AG09309 (cell line): ENCODE results near the gene GON7.

Experiments
- DNase-seq: peaks from one replicate; pipeline ENCODE4 v3.0.0-alpha.2; 2010; ENCODE audit warnings: low read depth
- H3K4me3 ChIP-seq: 2 replicates; pipeline ENCODE4 v1.5.1; 2011; ENCODE audit warnings: mild to moderate bottlenecking, low read depth, low read length, moderate library complexity; ENCODE audit not compliant: control insufficient read depth
- CTCF ChIP-seq: IDR thresholded peaks from 2 replicates; pipeline ENCODE4 v1.5.1; 2011; ENCODE audit warnings: mild to moderate bottlenecking, low read depth, low read length, inconsistent platforms; ENCODE audit not compliant: insufficient read depth, control insufficient read depth; ENCODE audit errors: missing control alignments

Gene GON7

GRCh38 chr14:93206793-93207467 lies at the start of gene GON7, which contains the start of gene UBR7:
Gene GON7, minus strand, starts transcription at chr14:93207065. Its CDS starts 28 bp downstream, at chr14:93207037.
Gene UBR7, plus strand, starts transcription at chr14:93207256. Its CDS starts 36 bp downstream, at chr14:93207292.
- TF ChIP-seq CTCF: peak; percentile 46
- peak; percentile 84 for DNase-seq
- peak within 1 kb of the TSS; percentile 87 for H3K4me3 ChIP-seq

GRCh38 chr14:93249128-93249831 lies 42.4 kb upstream of the GON7 start:
- TF ChIP-seq CTCF: no peak
- H3K4me3 ChIP-seq: no peak overlapping the region
- DNase-seq: no peak

GRCh38 chr14:93246534-93246933 lies 39.7 kb upstream of the GON7 start:
- H3K4me3 ChIP-seq: no peak overlapping the region
- no peak for TF ChIP-seq CTCF
- DNase-seq: no peak

GRCh38 chr14:93245764-93246420 lies 39.0 kb upstream of the GON7 start:
- TF ChIP-seq CTCF: no peak
- H3K4me3 ChIP-seq: no peak overlapping the region
- DNase-seq: no peak

- no peak for TF ChIP-seq CTCF
- DNase-seq: no peak
- H3K4me3 ChIP-seq: no peak overlapping the region
These were observed 33.8 kb upstream of the GON7 start for GRCh38 chr14:93240678-93241000.

GRCh38 chr14:93239869-93240677 lies 33.2 kb upstream of the GON7 start:
- H3K4me3 ChIP-seq: no peak overlapping the region
- DNase-seq: peak; percentile 7
- no peak for TF ChIP-seq CTCF
